GM12801 (cell line): ENCODE results near the gene RASGRF2.

Source experiments
- TF ChIP-seq, protein P1 (sequence below): IDR thresholded peaks from one replicate; pipeline ENCODE4 v1.5.1; 2011; ENCODE audit warnings: control low read depth; ENCODE audit not compliant: insufficient read length; ENCODE audit errors: extremely low read depth

The RASGRF2 gene

GRCh38 chr5:81145329-81145935 is 185.3 kb downstream of the RASGRF2 start:
- TF ChIP-seq, protein P1, sequence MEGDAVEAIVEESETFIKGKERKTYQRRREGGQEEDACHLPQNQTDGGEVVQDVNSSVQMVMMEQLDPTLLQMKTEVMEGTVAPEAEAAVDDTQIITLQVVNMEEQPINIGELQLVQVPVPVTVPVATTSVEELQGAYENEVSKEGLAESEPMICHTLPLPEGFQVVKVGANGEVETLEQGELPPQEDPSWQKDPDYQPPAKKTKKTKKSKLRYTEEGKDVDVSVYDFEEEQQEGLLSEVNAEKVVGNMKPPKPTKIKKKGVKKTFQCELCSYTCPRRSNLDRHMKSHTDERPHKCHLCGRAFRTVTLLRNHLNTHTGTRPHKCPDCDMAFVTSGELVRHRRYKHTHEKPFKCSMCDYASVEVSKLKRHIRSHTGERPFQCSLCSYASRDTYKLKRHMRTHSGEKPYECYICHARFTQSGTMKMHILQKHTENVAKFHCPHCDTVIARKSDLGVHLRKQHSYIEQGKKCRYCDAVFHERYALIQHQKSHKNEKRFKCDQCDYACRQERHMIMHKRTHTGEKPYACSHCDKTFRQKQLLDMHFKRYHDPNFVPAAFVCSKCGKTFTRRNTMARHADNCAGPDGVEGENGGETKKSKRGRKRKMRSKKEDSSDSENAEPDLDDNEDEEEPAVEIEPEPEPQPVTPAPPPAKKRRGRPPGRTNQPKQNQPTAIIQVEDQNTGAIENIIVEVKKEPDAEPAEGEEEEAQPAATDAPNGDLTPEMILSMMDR, result no peak

DNA sequence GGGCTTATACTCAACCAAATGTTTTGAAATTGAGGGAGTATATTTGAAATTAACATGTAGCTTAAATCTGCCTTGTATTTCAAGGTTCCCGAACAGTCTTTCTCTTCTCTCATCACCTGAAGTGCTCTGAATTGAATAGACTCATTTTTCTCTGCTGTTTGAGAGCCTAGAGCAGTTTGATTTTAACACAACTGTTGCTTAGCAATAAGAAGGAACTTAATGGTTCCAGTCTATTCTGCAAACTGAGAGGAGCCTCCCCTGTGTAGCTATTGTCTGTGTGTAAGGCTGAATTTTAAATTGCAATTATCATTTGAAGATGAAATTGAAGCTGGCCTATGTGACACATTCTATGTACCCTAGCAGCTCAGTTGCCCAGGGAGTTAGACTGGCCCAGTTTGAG is 185.9 kb downstream of the RASGRF2 start:
- TF ChIP-seq, protein P1, result no peak

DNA sequence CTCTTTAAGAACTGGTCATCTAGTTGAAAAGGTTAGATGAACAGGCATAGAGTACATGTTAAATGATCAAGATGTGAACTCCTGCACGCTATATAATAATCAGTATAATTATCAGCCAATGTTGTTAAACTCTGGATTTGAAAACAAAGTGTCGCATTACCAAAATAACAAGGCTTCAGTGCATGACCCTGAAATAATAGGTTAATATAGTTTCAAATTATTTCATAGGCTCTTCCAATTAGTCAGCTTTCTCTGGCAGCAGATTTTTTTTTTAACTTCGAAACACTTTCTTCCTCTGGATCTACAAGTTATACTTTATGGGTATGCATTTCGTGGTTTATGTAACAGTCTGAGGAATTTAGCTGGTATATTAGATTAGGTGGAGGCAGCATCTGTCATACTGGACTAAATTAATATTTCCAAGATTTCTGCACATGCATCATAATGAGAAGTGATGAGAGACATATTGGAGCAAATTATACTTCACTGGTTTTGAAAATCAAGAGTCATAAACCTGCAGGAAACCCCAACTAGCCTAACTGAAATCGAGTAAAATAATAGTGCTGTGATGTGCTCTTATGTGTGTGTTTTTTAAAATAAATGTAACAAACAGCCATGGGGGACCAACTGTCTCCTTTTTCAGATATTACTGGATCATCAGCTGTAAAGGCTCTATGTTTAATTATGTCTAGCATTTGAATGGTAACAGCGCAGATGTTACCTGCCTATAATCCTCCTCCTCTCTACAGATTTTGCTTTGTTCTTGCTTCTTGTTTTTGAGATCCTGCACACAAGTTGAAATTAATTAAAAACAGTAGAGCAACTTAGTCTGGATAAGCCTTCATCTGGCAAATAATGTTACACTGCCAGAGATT is 187.1 kb downstream of the RASGRF2 start:
- TF ChIP-seq, protein P1, result no peak

DNA sequence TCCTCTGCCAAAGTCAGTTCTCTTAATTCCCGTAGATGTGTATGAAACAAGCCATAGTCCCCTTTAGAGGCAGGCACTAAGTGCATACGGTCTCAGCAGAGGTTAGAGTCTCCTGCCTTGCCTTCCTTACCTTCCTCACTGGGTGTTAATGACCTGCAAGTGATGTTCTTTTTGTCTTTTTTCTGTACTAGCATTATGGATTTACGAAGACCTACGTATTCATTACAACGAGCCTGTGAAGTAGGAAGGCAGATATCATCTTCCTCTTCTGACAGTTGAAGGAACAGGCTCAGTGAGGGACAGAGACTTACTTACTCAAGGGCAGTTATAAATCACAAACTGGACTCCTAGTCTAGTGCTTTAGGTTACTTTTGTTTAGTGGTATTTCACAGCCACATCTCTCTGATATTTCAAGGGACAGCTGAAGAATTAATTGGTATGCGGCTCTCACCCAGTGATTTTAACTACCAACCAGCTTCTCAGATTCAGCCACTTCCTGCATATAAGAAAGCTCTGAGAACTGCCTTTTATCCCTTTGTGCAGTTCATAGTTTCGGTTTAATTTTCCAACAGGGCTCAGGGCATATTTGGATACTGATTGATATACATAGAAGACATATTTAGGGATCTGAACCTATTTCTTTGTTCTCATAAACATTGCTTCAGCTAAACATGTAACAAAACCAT is 187.9 kb downstream of the RASGRF2 start:
- TF ChIP-seq, protein P1, result no peak

DNA sequence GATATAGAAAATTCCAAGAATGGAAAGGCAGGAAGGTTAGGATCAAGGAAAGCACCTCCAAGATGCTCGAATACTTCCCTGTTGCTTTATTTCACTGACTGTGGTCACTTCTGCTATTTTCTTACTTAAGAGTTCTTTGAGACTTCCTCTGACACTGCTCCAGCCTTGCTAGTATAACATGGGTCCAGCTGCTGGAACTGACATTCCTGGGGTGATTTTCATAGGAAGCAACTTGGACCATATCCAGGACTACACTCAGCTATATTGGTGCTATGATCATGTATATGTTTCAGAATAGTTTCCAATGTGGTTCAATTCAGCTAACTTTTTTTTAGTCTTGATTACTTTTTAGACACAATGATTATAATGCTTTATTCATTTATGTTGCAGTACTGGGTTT is 191.4 kb downstream of the RASGRF2 start:
- TF ChIP-seq, protein P1, result no peak

DNA sequence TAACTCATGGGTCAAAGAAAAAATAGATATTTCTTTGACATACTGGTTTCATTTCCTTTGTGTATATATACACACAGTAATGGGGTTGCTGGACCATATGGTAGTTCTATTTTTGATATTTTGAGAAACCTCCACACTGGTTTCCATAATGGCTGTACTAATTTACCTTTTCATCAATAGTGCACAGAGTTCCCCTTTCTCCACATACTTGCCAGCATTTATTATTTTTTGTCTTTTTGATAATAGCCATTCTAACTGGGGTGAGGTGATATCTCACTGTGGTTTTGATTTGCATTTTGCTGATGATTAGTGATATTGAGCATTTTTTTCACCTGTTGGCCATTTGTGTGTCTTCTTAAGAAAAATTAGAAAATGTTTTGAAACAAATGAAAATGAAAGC is 194.6 kb downstream of the RASGRF2 start:
- TF ChIP-seq, protein P1, result no peak

GRCh38 chr5:81156732-81157131 is 196.6 kb downstream of the RASGRF2 start:
- TF ChIP-seq, protein P1, result no peak
